H9 (cell line): Measurements from ENCODE around the gene RNU7-1. TPM values are rescaled to one million over a fixed set of nuclear protein-coding genes. Genes with fewer than 3 reads are reported as not detected.

Experiments used
- DNase-seq: peaks from one replicate; pipeline ENCODE4 v3.0.0-alpha.2; 2017
- H2AFZ ChIP-seq: one replicate; pipeline ENCODE4 v1.6.1; 2013; ENCODE audit warnings: mild to moderate bottlenecking, low read length, control low read depth, moderate library complexity
- H2AK5ac ChIP-seq: 2 replicates; pipeline ENCODE4 v1.6.1; 2013; ENCODE audit warnings: low read length, control low read depth, mixed read lengths; ENCODE audit not compliant: insufficient read length
- H2BK120ac ChIP-seq: one replicate; pipeline ENCODE4 v1.6.1; 2013; ENCODE audit warnings: low read depth, mild to moderate bottlenecking, low read length, control low read depth, inconsistent platforms; ENCODE audit not compliant: poor library complexity, severe bottlenecking
- H2BK12ac ChIP-seq: 2 replicates; pipeline ENCODE4 v1.6.1; 2013; ENCODE audit warnings: low read length, control low read depth, mixed read lengths, low read depth; ENCODE audit not compliant: insufficient read length
- H2BK15ac ChIP-seq: 2 replicates; pipeline ENCODE4 v1.6.1; 2013; ENCODE audit warnings: low read depth, low read length, control low read depth
- H2BK20ac ChIP-seq: one replicate; pipeline ENCODE4 v1.6.1; 2013; ENCODE audit warnings: low read depth, mild to moderate bottlenecking, low read length, control low read depth, inconsistent platforms; ENCODE audit not compliant: poor library complexity, severe bottlenecking
- H2BK5ac ChIP-seq: 2 replicates; pipeline ENCODE4 v1.6.1; 2013; ENCODE audit warnings: low read length, control low read depth, mixed read lengths; ENCODE audit not compliant: insufficient read length
- H3K14ac ChIP-seq: 2 replicates; pipeline ENCODE4 v1.6.1; 2013; ENCODE audit warnings: low read length, control low read depth; ENCODE audit not compliant: insufficient read depth
- H3K18ac ChIP-seq: 2 replicates; pipeline ENCODE4 v1.6.1; 2013; ENCODE audit warnings: low read depth, mild to moderate bottlenecking, mixed read lengths, low read length, control low read depth; ENCODE audit not compliant: insufficient read length
- H3K23ac ChIP-seq: 2 replicates; pipeline ENCODE4 v1.6.1; 2013; ENCODE audit warnings: low read length, control low read depth, mixed read lengths, low read depth; ENCODE audit not compliant: insufficient read length
- H3K23me2 ChIP-seq: 2 replicates; pipeline ENCODE4 v1.6.1; 2013; ENCODE audit warnings: low read depth, mild to moderate bottlenecking, mixed read lengths, low read length, control low read depth; ENCODE audit not compliant: insufficient read length, poor library complexity, severe bottlenecking
- H3K27ac ChIP-seq: 2 replicates; pipeline ENCODE4 v1.5.1; 2013; ENCODE audit warnings: low read length, control low read depth, mixed read lengths, low read depth; ENCODE audit not compliant: insufficient read length
- H3K27me3 ChIP-seq: 2 replicates; pipeline ENCODE4 v1.6.1; 2013; ENCODE audit warnings: low read length, control low read depth, inconsistent platforms; ENCODE audit not compliant: insufficient read depth
- H3K4ac ChIP-seq: 2 replicates; pipeline ENCODE4 v1.6.1; 2013; ENCODE audit warnings: low read depth, mild to moderate bottlenecking, control low read depth, inconsistent platforms, low read length, moderate library complexity
- H3K4me1 ChIP-seq: 2 replicates; pipeline ENCODE4 v1.6.1; 2013; ENCODE audit warnings: low read length, control low read depth, inconsistent platforms; ENCODE audit not compliant: insufficient read depth
- H3K4me2 ChIP-seq: 2 replicates; pipeline ENCODE4 v1.6.1; 2013; ENCODE audit warnings: low read length, control low read depth, mixed read lengths; ENCODE audit not compliant: insufficient read length, insufficient read depth
- H3K56ac ChIP-seq: 2 replicates; pipeline ENCODE4 v1.6.1; 2013; ENCODE audit warnings: low read depth, mild to moderate bottlenecking, mixed read lengths, low read length, control low read depth; ENCODE audit not compliant: insufficient read length
- H3K79me1 ChIP-seq: 2 replicates; pipeline ENCODE4 v1.6.1; 2013; ENCODE audit warnings: low read depth, mild to moderate bottlenecking, moderate library complexity, low read length, control low read depth, inconsistent platforms; ENCODE audit not compliant: insufficient read depth, poor library complexity, severe bottlenecking
- H3K79me2 ChIP-seq: 2 replicates; pipeline ENCODE4 v1.6.1; 2013; ENCODE audit warnings: low read length, control low read depth, inconsistent platforms; ENCODE audit not compliant: insufficient read depth
- H3K9ac ChIP-seq: 2 replicates; pipeline ENCODE4 v1.6.1; 2013; ENCODE audit warnings: low read length, control low read depth, mixed read lengths; ENCODE audit not compliant: insufficient read length; ENCODE audit errors: extremely low read depth
- H3K9me3 ChIP-seq: one replicate; pipeline ENCODE4 v1.6.1; 2013; ENCODE audit warnings: low read depth, low read length, inconsistent platforms; ENCODE audit not compliant: control insufficient read depth
- H3T11ph ChIP-seq: one replicate; pipeline ENCODE4 v1.6.1; 2013; ENCODE audit warnings: mild to moderate bottlenecking, low read length, control low read depth, inconsistent platforms
- H4K20me1 ChIP-seq: one replicate; pipeline ENCODE4 v1.6.1; 2013; ENCODE audit not compliant: control insufficient read depth, insufficient read length, insufficient read depth
- H4K5ac ChIP-seq: 2 replicates; pipeline ENCODE4 v1.6.1; 2013; ENCODE audit warnings: low read depth, mild to moderate bottlenecking, mixed read lengths, low read length, control low read depth; ENCODE audit not compliant: insufficient read length
- H4K8ac ChIP-seq: replicated peaks from 2 replicates; pipeline ENCODE4 v1.6.1; 2013; ENCODE audit warnings: low read length, control low read depth, mixed read lengths, low read depth; ENCODE audit not compliant: insufficient read length
- H4K91ac ChIP-seq: 2 replicates; pipeline ENCODE4 v1.6.1; 2013; ENCODE audit warnings: low read depth, mild to moderate bottlenecking, moderate library complexity, mixed read lengths, low read length, control low read depth; ENCODE audit not compliant: insufficient read length
- H3K27ac Mint-ChIP-seq, 3 experiments: 2 replicates in 2 of 3; 3 replicates in 1 of 3; pipeline ENCODE4 v1.8.0; 2020 to 2021; ENCODE audit warnings: mixed read lengths in 3 of 3, mild to moderate bottlenecking in 1 of 3, moderate library complexity in 1 of 3
- H3K27me3 Mint-ChIP-seq: 2 replicates; pipeline ENCODE4 v1.8.0; 2021; ENCODE audit warnings: low read depth, mild to moderate bottlenecking, moderate library complexity, mixed read lengths
- H3K36me3 Mint-ChIP-seq, 3 experiments: 2 replicates in 2 of 3; 3 replicates in 1 of 3; pipeline ENCODE4 v1.8.0; 2020 to 2021; ENCODE audit warnings: low read depth in 3 of 3, mixed read lengths in 3 of 3; ENCODE audit not compliant: insufficient read depth in 1 of 3
- H3K4me1 Mint-ChIP-seq, 2 experiments: 2 replicates each; pipeline ENCODE4 v1.8.0; 2020; ENCODE audit warnings: mixed read lengths in 2 of 2
- H3K4me3 Mint-ChIP-seq, 2 experiments: 2 replicates in 1 of 2; 3 replicates in 1 of 2; pipeline ENCODE4 v1.8.0; 2020 to 2021; ENCODE audit warnings: mild to moderate bottlenecking in 2 of 2, mixed read lengths in 2 of 2, moderate library complexity in 1 of 2
- H3K9me3 Mint-ChIP-seq, 2 experiments: 2 replicates in 1 of 2; 3 replicates in 1 of 2; pipeline ENCODE4 v1.8.0; 2020; ENCODE audit warnings: mild to moderate bottlenecking in 2 of 2, mixed read lengths in 2 of 2, moderate library complexity in 1 of 2
- CTCF ChIP-seq: fragments of 200-600 bp; sonication (generic); conservative IDR thresholded peaks from 3 replicates; pipeline ENCODE4 v1.8.0; 2021; ENCODE audit warnings: antibody characterized with exemption, mild to moderate bottlenecking
- WGBS: extraction: QIAGEN DNeasy Blood & Tissue Kit; methylation state at CpG from one replicate; pipeline ENCODE4 v1.1.7; 2013; ENCODE audit warnings: missing lambda C conversion rate, low lambda C conversion rate, mixed read lengths; ENCODE audit not compliant: insufficient read length; ENCODE audit errors: extremely low coverage; 5-methylcytosine and 5-hydroxymethylcytosine counted together
- total RNA-seq: library from RNA; stranded (reverse); gene quantifications from 2 replicates; pipeline ENCODE4 v1.2.1, GENCODE V29; 2021

RNU7-1 gene
- total RNA-seq, 1 experiment from 2014 or later, result not detected

GRCh38 chr12:6954316-6955107, 10.9 kb downstream of the RNU7-1 start:
- Histone ChIP-seq H3K4ac (no peak overlapping the region), H2BK15ac (no peak overlapping the region), H2AFZ (no peak overlapping the region), H2AK5ac (no peak overlapping the region), H2BK12ac (no peak overlapping the region), H3K56ac (no peak overlapping the region), H3K18ac (no peak overlapping the region), H3K14ac (no peak overlapping the region), H2BK5ac (no peak overlapping the region), H3K4me1 (peaks cover 2% of the 10 kb centered on the region; the same call in 1 of the 2 replicates), H2BK120ac (no peak overlapping the region), H4K20me1 (no peaks in the 10 kb centered on the region), H3K27me3 (no peaks in the 10 kb centered on the region), H3K79me1 (no peaks in the 10 kb centered on the region), H3T11ph (no peak overlapping the region), H4K91ac (no peak overlapping the region), H2BK20ac (no peak overlapping the region), H3K9ac (no peak overlapping the region), H3K4me2 (no peak overlapping the region), H4K5ac (no peak overlapping the region), H4K8ac (no peak overlapping the region), H3K27ac (no peak overlapping the region), H3K79me2 (no peaks in the 10 kb centered on the region), H3K23me2 (no peaks in the 10 kb centered on the region), H3K9me3 (no peaks in the 10 kb centered on the region), H3K23ac (no peak overlapping the region)
- no CpG with 5 or more reads among the region's 21 CpGs for WGBS
- H3K27ac Mint-ChIP-seq, result peak overlapping the region; percentile 40 to 65 (median 49); a peak in 4 of 7 replicates
- peaks cover 19 to 33% of the 10 kb centered on the region in 2 experiments for H3K4me1 Mint-ChIP-seq
- H3K27me3 Mint-ChIP-seq, result no peaks in the 10 kb centered on the region; the same call in 1 of the 2 replicates
- DNase-seq, result no peak
- peaks cover 0 to 6% (median 0%) of the 10 kb centered on the region in 3 experiments; a peak in 4 of 7 replicates for H3K36me3 Mint-ChIP-seq
- H3K4me3 Mint-ChIP-seq, result no peak overlapping the region
- no peak for TF ChIP-seq CTCF
- no peaks in the 10 kb centered on the region for H3K9me3 Mint-ChIP-seq
